ENCODE measurements around the gene APLP2.
A peak's percentile ranks its signal among the peaks of the same experiment; 100 is the strongest.
"Not testable (repeated sequence)": the region's sequence is repeated elsewhere in the genome, so short reads cannot be mapped to it uniquely, and the experiment has no call there.

Gene APLP2

GRCh38 chr11:130161441-130162145, 91.9 kb downstream of the APLP2 start:
- Mint-ChIP-seq H3K36me3 (no peaks in the 10 kb centered on the region), H3K27me3 (peaks cover 11 to 19% of the 10 kb centered on the region in 2 donors), H3K4me3 (peak overlapping the region; percentile 15 to 32), H3K9me3 (no peaks in the 10 kb centered on the region), H3K27ac (peak overlapping the region; percentile 84), H3K4me1 (peaks cover 47 to 72% of the 10 kb centered on the region in 2 donors)
- ATAC-seq (replicated peaks), result no peak
- no peak for DNase-seq

GRCh38 chr11:130162733-130163132, 93.0 kb downstream of the APLP2 start:
- no peak overlapping the region for H3K27ac Mint-ChIP-seq
- peaks cover 11 to 19% of the 10 kb centered on the region in 2 donors for H3K27me3 Mint-ChIP-seq
- H3K4me1 Mint-ChIP-seq, result peaks cover 45 to 76% of the 10 kb centered on the region in 2 donors
- no peaks in the 10 kb centered on the region for H3K36me3 Mint-ChIP-seq
- DNase-seq (no peak), ATAC-seq (replicated peaks) (no peak)
- H3K9me3 Mint-ChIP-seq, result no peaks in the 10 kb centered on the region
- no peak overlapping the region for H3K4me3 Mint-ChIP-seq

GRCh38 chr11:130163346-130164220, 93.9 kb downstream of the APLP2 start:
- no peaks in the 10 kb centered on the region for H3K36me3 Mint-ChIP-seq
- ATAC-seq (replicated peaks), result peak; percentile 14 to 34
- peaks cover 5 to 18% of the 10 kb centered on the region in 2 donors for H3K27me3 Mint-ChIP-seq
- peaks cover 45 to 84% of the 10 kb centered on the region in 2 donors for H3K4me1 Mint-ChIP-seq
- H3K4me3 Mint-ChIP-seq, result peak overlapping the region; percentile 39 to 52
- no peaks in the 10 kb centered on the region for H3K9me3 Mint-ChIP-seq
- peak overlapping the region; percentile 88 for H3K27ac Mint-ChIP-seq
- DNase-seq, result peak; percentile 39

- Mint-ChIP-seq H3K27ac (no peak overlapping the region), H3K9me3 (no peaks in the 10 kb centered on the region), H3K27me3 (peaks cover 1 to 13% of the 10 kb centered on the region in 2 donors), H3K4me3 (no peak overlapping the region), H3K36me3 (no peaks in the 10 kb centered on the region), H3K4me1 (peaks cover 41 to 81% of the 10 kb centered on the region in 2 donors)
- ATAC-seq (replicated peaks) (peak in 1 of 2 donors; percentile 1), DNase-seq (no peak)
Measured at GRCh38 chr11:130164221-130164570, 94.5 kb downstream of the APLP2 start.

GRCh38 chr11:130165601-130166456, 96.1 kb downstream of the APLP2 start:
- H3K27ac Mint-ChIP-seq, result peak overlapping the region; percentile 94
- no peak for DNase-seq

GRCh38 chr11:130166457-130166784, 96.7 kb downstream of the APLP2 start:
- Mint-ChIP-seq H3K9me3 (no peaks in the 10 kb centered on the region), H3K4me1 (peaks cover 40 to 80% of the 10 kb centered on the region in 2 donors), H3K4me3 (peak overlapping the region; percentile 53 to 66), H3K27ac (peak overlapping the region; percentile 94), H3K27me3 (peaks cover 7 to 15% of the 10 kb centered on the region in 2 donors), H3K36me3 (no peaks in the 10 kb centered on the region)
- ATAC-seq (replicated peaks) (peak; percentile 92 to 94), DNase-seq (peak; percentile 77)

More at GRCh38 chr11:130165601-130166456, 96.1 kb downstream of the APLP2 start:
- peaks cover 7 to 17% of the 10 kb centered on the region in 2 donors for H3K27me3 Mint-ChIP-seq
- H3K4me1 Mint-ChIP-seq, result peaks cover 43 to 86% of the 10 kb centered on the region in 2 donors
- no peaks in the 10 kb centered on the region for H3K36me3 Mint-ChIP-seq
- ATAC-seq (replicated peaks), result peak; percentile 64 to 70
- H3K4me3 Mint-ChIP-seq, result peak overlapping the region; percentile 53 to 66
- H3K9me3 Mint-ChIP-seq, result no peaks in the 10 kb centered on the region

GRCh38 chr11:130167146-130167545, 97.5 kb downstream of the APLP2 start:
- ATAC-seq (replicated peaks) (no peak), DNase-seq (no peak)
- Mint-ChIP-seq H3K27ac (no peak overlapping the region), H3K4me3 (no peak overlapping the region), H3K4me1 (peaks cover 37 to 73% of the 10 kb centered on the region in 2 donors), H3K27me3 (peaks cover 7 to 12% of the 10 kb centered on the region in 2 donors), H3K36me3 (no peaks in the 10 kb centered on the region), H3K9me3 (no peaks in the 10 kb centered on the region)

GRCh38 chr11:130168105-130168504, 98.4 kb downstream of the APLP2 start:
- Mint-ChIP-seq H3K9me3 (no peaks in the 10 kb centered on the region), H3K27me3 (peaks cover 7 to 12% of the 10 kb centered on the region in 2 donors), H3K36me3 (no peaks in the 10 kb centered on the region), H3K4me3 (no peak overlapping the region), H3K27ac (no peak overlapping the region), H3K4me1 (peaks cover 34 to 63% of the 10 kb centered on the region in 2 donors)
- ATAC-seq (replicated peaks) (no peak), DNase-seq (no peak)

- H3K27ac Mint-ChIP-seq, result no peak overlapping the region
- no peak overlapping the region for H3K4me3 Mint-ChIP-seq
- DNase-seq, result no peak
- peaks cover 6 to 10% of the 10 kb centered on the region in 2 donors for H3K27me3 Mint-ChIP-seq
- peaks cover 12 to 14% of the 10 kb centered on the region in 2 donors for H3K36me3 Mint-ChIP-seq
- H3K4me1 Mint-ChIP-seq, result peaks cover 25 to 49% of the 10 kb centered on the region in 2 donors
- no peak for ATAC-seq (replicated peaks)
- H3K9me3 Mint-ChIP-seq, result peaks cover 8 to 9% of the 10 kb centered on the region in 2 donors
Measured at GRCh38 chr11:130170345-130170744, 100.7 kb downstream of the APLP2 start.

- no peak overlapping the region for H3K27ac Mint-ChIP-seq
- H3K36me3 Mint-ChIP-seq, result peaks cover 12 to 15% of the 10 kb centered on the region in 2 donors
- peaks cover 6 to 10% of the 10 kb centered on the region in 2 donors for H3K27me3 Mint-ChIP-seq
- no peak for ATAC-seq (replicated peaks)
- no peak overlapping the region for H3K4me3 Mint-ChIP-seq
- H3K9me3 Mint-ChIP-seq, result peaks cover 8 to 10% of the 10 kb centered on the region in 2 donors
- DNase-seq, result no peak
- peaks cover 20 to 37% of the 10 kb centered on the region in 2 donors for H3K4me1 Mint-ChIP-seq
Measured at GRCh38 chr11:130171534-130171933, 101.8 kb downstream of the APLP2 start.

GRCh38 chr11:130172001-130172400, 102.3 kb downstream of the APLP2 start:
- not testable (repeated sequence) for H3K4me3 Mint-ChIP-seq; H3K27ac Mint-ChIP-seq; ATAC-seq (replicated peaks); DNase-seq
- Mint-ChIP-seq H3K9me3 (peaks cover 8 to 10% of the 10 kb centered on the region in 2 donors), H3K4me1 (peaks cover 19 to 32% of the 10 kb centered on the region in 2 donors), H3K27me3 (peaks cover 6 to 10% of the 10 kb centered on the region in 2 donors), H3K36me3 (peaks cover 12 to 15% of the 10 kb centered on the region in 2 donors)

- Mint-ChIP-seq H3K4me3 (no peak overlapping the region), H3K36me3 (peaks cover 12 to 15% of the 10 kb centered on the region in 2 donors), H3K9me3 (peaks cover 8 to 10% of the 10 kb centered on the region in 2 donors), H3K27ac (no peak overlapping the region), H3K27me3 (peaks cover 0 to 5% of the 10 kb centered on the region in 2 donors), H3K4me1 (peaks cover 26 to 28% of the 10 kb centered on the region in 2 donors)
- ATAC-seq (replicated peaks), result no peak
- DNase-seq, result no peak
Measured at GRCh38 chr11:130174642-130175041, 104.9 kb downstream of the APLP2 start.

GRCh38 chr11:130175898-130176297, 106.2 kb downstream of the APLP2 start:
- ATAC-seq (replicated peaks) (no peak), DNase-seq (no peak)
- peaks cover 29 to 30% of the 10 kb centered on the region in 2 donors for H3K4me1 Mint-ChIP-seq
- no peak overlapping the region for H3K4me3 Mint-ChIP-seq
- H3K9me3 Mint-ChIP-seq, result peaks cover 8 to 10% of the 10 kb centered on the region in 2 donors
- no peak overlapping the region for H3K27ac Mint-ChIP-seq
- peaks cover 12 to 15% of the 10 kb centered on the region in 2 donors for H3K36me3 Mint-ChIP-seq
- peaks cover 0 to 3% of the 10 kb centered on the region in 2 donors for H3K27me3 Mint-ChIP-seq
